Breast epithelium (tissue), 4 donors: ENCODE results near the gene BTF3. TPM values are rescaled to one million over a fixed set of nuclear protein-coding genes. Genes with fewer than 3 reads are reported as not detected.

Experiments used
- DNase-seq, 2 donors: peaks; one replicate each; pipeline ENCODE4 v3.0.0-alpha.2; 2019; ENCODE audit warnings: low spot score in 2 of 2
- H3K27ac ChIP-seq, 2 donors: fragments of 200-600 bp; sonication (generic) in 1 of 2; one replicate each; pipeline ENCODE4 v1.5.1; 2016 to 2019; ENCODE audit warnings: mild to moderate bottlenecking in 1 of 2
- H3K27me3 ChIP-seq, 2 donors: fragments of 200-600 bp; sonication (generic) in 1 of 2; one replicate each; pipeline versions ENCODE4 v1.5.1 to v1.6.0; 2017 to 2019; ENCODE audit warnings: control low read depth in 1 of 2, mild to moderate bottlenecking in 1 of 2
- H3K36me3 ChIP-seq: fragments of 200-600 bp; one replicate; pipeline ENCODE4 v1.5.1; 2019
- H3K4me1 ChIP-seq, 2 donors: fragments of 200-600 bp; sonication (generic); one replicate each; pipeline ENCODE4 v1.5.1; 2016 to 2019; ENCODE audit warnings: control low read depth in 1 of 2
- H3K4me3 ChIP-seq, 3 donors: fragments of 200-600 bp; sonication (generic); 1 replicate in 2 of 3; 2 replicates in 1 of 3; pipeline ENCODE4 v1.5.1; 2016 to 2019; ENCODE audit warnings: mild to moderate bottlenecking in 3 of 3, moderate library complexity in 2 of 3
- H3K9me3 ChIP-seq, 2 donors: fragments of 200-600 bp; sonication (generic) in 1 of 2; one replicate each; pipeline ENCODE4 v1.5.1; 2016 to 2019; ENCODE audit warnings: control low read depth in 1 of 2
- POLR2A ChIP-seq: fragments of 450-650 bp; IDR thresholded peaks from one replicate; pipeline ENCODE4 v1.6.1; 2016; ENCODE audit warnings: antibody characterized with exemption, mild to moderate bottlenecking, moderate library complexity
- POLR2AphosphoS5 ChIP-seq, 3 donors: sonication (generic); formaldehyde crosslinking; IDR thresholded peaks; one replicate each; pipeline ENCODE4 v1.6.1; 2017; ENCODE audit warnings: antibody characterized with exemption in 3 of 3
- intact Hi-C: fragments of 100-400 bp; cut with DNase I; formaldehyde crosslinking; loops from one replicate; pipeline ENCODE4 v1.15.1; 2023; ENCODE audit warnings: low total_unique reads
- total RNA-seq, 3 donors: library from RNA; depleted of rRNA; stranded (reverse); fragments of >200 nt; gene quantifications; one replicate each; pipeline ENCODE4 v1.1.0, GENCODE V29; 2016
- TF ChIP-seq, protein P1 (sequence below), 3 donors: fragments of 450-650 bp; IDR thresholded peaks; one replicate each; pipeline ENCODE4 v1.5.1; 2016 to 2017; ENCODE audit warnings: antibody characterized with exemption in 3 of 3, mild to moderate bottlenecking in 3 of 3, moderate library complexity in 3 of 3

Gene BTF3
- total RNA-seq, 3 donors from 2014 or later: 503 to 575 (median 519) TPM

DNA sequence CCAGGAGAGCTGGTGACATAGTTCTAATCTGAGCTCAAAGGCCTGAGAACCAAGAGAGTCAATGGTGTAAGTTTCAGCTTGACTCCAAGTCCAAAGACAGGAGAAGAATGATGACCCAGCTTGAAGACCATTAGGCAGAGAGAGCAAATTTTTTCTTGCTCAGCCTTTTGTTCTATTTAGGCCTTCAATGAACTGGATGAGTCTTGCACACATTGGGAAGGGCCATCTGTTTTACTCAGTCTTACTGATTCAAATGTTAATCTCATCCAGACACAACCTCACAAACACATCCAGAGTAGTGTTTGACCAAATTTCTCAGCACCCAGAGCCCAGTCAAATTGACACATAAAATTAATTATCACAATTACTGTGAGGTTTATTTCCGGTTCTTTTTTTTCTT lies 7.1 kb upstream of the BTF3 start:
- no peak for DNase-seq
- no peaks in the 10 kb centered on the region for H3K27me3 ChIP-seq
- no peak overlapping the region for H3K27ac ChIP-seq
- H3K4me3 ChIP-seq: no peak overlapping the region
- no peaks in the 10 kb centered on the region for H3K9me3 ChIP-seq
- intact Hi-C loops: no loop called here
- H3K36me3 ChIP-seq: no peaks in the 10 kb centered on the region
- no peaks in the 10 kb centered on the region for H3K4me1 ChIP-seq
- no peak for TF ChIP-seq POLR2AphosphoS5 (IDR thresholded peaks at IDR 0.05)
- TF ChIP-seq, protein P1, sequence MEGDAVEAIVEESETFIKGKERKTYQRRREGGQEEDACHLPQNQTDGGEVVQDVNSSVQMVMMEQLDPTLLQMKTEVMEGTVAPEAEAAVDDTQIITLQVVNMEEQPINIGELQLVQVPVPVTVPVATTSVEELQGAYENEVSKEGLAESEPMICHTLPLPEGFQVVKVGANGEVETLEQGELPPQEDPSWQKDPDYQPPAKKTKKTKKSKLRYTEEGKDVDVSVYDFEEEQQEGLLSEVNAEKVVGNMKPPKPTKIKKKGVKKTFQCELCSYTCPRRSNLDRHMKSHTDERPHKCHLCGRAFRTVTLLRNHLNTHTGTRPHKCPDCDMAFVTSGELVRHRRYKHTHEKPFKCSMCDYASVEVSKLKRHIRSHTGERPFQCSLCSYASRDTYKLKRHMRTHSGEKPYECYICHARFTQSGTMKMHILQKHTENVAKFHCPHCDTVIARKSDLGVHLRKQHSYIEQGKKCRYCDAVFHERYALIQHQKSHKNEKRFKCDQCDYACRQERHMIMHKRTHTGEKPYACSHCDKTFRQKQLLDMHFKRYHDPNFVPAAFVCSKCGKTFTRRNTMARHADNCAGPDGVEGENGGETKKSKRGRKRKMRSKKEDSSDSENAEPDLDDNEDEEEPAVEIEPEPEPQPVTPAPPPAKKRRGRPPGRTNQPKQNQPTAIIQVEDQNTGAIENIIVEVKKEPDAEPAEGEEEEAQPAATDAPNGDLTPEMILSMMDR (IDR thresholded peaks at IDR 0.05): no peak
- no peak for TF ChIP-seq POLR2A

DNA sequence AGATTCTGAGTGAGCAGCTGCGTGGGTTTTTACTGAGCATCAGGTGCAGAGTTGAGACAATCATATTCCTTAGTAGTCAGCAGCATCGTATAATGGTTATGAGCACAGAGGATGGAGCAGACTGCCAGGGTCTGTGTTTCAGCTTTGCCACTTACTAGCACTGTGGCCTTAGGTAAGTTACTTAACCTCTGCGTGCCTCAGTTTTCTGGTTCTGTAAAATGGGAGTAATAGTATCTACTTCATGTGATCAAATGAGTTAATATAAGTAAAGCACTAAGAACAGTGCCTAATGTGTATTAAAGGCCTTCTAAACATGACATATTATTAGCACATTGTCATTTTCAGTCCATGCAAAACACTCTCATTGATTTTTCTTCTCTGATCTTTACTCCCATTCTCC lies 4.8 kb upstream of the BTF3 start:
- Histone ChIP-seq H3K4me1 (no peaks in the 10 kb centered on the region), H3K36me3 (no peaks in the 10 kb centered on the region), H3K4me3 (no peak overlapping the region), H3K9me3 (no peaks in the 10 kb centered on the region), H3K27ac (no peak overlapping the region), H3K27me3 (no peaks in the 10 kb centered on the region)
- intact Hi-C loops: no loop called here
- DNase-seq: no peak
- TF ChIP-seq, protein P1 (IDR thresholded peaks at IDR 0.05): no peak
- TF ChIP-seq POLR2AphosphoS5 (IDR thresholded peaks at IDR 0.05): no peak
- TF ChIP-seq POLR2A: no peak

DNA sequence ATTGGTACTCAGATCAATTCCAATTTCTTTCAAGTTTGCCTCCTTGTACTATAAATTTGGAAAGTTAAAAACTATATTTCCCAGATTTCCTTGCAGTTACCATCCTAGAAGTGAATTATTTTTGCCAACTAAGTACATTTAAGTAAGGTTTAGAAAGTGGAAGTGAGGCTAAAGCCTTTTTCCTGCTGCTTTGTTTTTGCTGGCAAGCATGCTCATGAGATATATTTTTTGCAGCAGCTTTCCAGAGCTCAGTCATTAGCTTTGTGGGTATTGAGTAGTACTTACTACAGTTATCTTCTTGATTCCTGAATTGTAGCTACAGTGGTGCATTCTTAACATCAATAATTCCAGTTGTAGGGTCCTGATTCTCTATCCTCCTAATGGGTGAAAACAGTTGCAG lies 3.5 kb upstream of the BTF3 start:
- Histone ChIP-seq H3K36me3 (no peaks in the 10 kb centered on the region), H3K9me3 (no peaks in the 10 kb centered on the region)
- intact Hi-C loops: no loop called here

DNA sequence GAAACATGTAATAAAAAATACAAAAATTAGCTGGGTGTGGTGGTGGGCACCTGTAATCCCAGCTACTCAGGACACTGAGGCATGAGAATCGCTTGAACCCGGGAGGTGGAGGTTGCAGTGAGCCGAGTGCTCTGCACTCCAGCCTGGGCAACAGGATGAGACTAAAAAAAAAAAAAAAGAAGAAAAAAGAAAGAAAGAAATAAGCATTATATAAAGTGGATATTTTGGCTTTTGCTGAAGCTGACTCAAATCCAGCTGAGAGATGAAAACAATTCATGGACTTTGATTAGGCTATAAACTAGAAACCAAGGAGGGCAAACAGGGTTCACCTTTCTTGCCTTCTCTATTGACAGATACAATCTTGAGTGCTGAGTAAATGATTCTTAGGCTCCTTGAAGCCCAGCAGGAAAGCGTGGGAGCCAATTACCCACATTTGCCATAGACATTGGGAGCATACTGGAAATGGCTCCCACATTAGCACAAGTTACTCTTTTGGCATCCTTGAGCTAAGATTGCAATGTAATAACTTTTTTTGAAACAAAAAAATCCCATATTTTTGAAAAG lies 2.4 kb upstream of the BTF3 start:
- H3K27ac ChIP-seq: no peak overlapping the region
- DNase-seq: no peak
- intact Hi-C loops: no loop called here
- no peaks in the 10 kb centered on the region for H3K9me3 ChIP-seq
- peaks cover 0 to 10% of the 10 kb centered on the region in 2 donors for H3K4me1 ChIP-seq
- no peaks in the 10 kb centered on the region for H3K36me3 ChIP-seq
- H3K4me3 ChIP-seq: no peak overlapping the region
- H3K27me3 ChIP-seq: no peaks in the 10 kb centered on the region
- TF ChIP-seq POLR2A: no peak

More for the DNA sequence above, 3.5 kb upstream of the BTF3 start:
- no peak for DNase-seq
- no peak for TF ChIP-seq POLR2A
- TF ChIP-seq, protein P1 (IDR thresholded peaks at IDR 0.05): no peak
- no peak for TF ChIP-seq POLR2AphosphoS5 (IDR thresholded peaks at IDR 0.05)
- H3K4me1 ChIP-seq: no peaks in the 10 kb centered on the region
- no peak overlapping the region for H3K27ac ChIP-seq
- no peak overlapping the region for H3K4me3 ChIP-seq
- H3K27me3 ChIP-seq: no peaks in the 10 kb centered on the region

DNA sequence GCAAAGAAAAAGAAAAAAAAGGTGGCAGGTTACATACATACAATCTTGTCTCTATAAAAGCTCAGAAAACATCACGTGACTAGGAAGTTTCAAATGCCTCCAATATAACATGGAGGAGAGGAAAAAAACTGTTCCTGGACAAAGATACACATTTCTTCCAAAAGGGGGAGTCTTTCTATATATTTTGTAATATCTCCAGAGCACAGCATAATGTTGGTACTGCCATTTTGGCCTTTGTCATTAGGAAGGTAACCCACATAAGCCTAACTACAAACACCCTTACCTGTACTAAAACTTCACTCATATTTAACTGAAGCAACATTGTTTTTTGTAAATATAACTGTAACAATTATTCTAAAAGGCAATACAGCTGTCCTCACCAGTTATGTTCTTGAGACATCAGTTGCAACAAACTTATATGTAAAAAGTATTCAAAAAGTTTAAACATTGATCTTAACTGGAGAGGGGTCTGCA lies 1.2 kb upstream of the BTF3 start:
- DNase-seq: no peak

More for the DNA sequence above, 1.2 kb upstream of the BTF3 start:
- Histone ChIP-seq H3K27me3 (no peaks in the 10 kb centered on the region), H3K4me1 (peaks cover 2 to 15% of the 10 kb centered on the region in 2 donors), H3K36me3 (no peaks in the 10 kb centered on the region), H3K27ac (peak overlapping the region in 1 of 2 donors; percentile 97), H3K9me3 (no peaks in the 10 kb centered on the region), H3K4me3 (peak overlapping the region in 1 of 3 donors; percentile 91)
- intact Hi-C loops: no loop called here
- no peak for TF ChIP-seq POLR2A
- TF ChIP-seq, protein P1 (IDR thresholded peaks at IDR 0.05): peak in 1 of 3 donors; percentile 17
- TF ChIP-seq POLR2AphosphoS5 (IDR thresholded peaks at IDR 0.05): no peak
